ENCODE measurements around the gene PACRG. TPM values are rescaled to one million over a fixed set of nuclear protein-coding genes. Genes with fewer than 3 reads are reported as not detected.

The PACRG gene
- total RNA-seq, 1 experiment from 2014 or later = 0.59 TPM

- POLR2A ChIA-PET = no interaction called here
- no peaks in the 10 kb centered on the region for H3K4me1 ChIP-seq (ENCODE audit: control insufficient read depth, insufficient read depth, low read length)
- H3K27ac ChIP-seq (ENCODE audit: low read length) = no peak overlapping the region
- intact Hi-C loops (cut with micrococcal nuclease; ENCODE audit: unreplicated experiment) = no loop called here
- CTCF ChIA-PET = no interaction called here
- no peaks in the 10 kb centered on the region for H3K27me3 ChIP-seq (ENCODE audit: control insufficient read depth, insufficient read depth, low read length)
- BruUV-seq (replicated peaks) = no TSS peak
- TF ChIP-seq REST (IDR thresholded peaks at IDR 0.05; ENCODE audit: insufficient read depth in 1 of 2, low read depth in 2 of 2, low read length in 1 of 2) (no peak), CTCF (IDR thresholded peaks at IDR 0.05) (no peak), POLR2AphosphoS5 (IDR thresholded peaks at IDR 0.05; ENCODE audit: low read depth, low read length) (no peak), SIN3A (IDR thresholded peaks at IDR 0.05; ENCODE audit: borderline replicate concordance, insufficient read depth, low read depth, low read length) (no peak), TCF7L2 (IDR thresholded peaks at IDR 0.05; ENCODE audit: low read depth, low read length) (no peak)
- DNase-seq (ENCODE audit: low read depth, low spot score) = no peak
- peaks cover 11% of the 10 kb centered on the region; the same call in 1 of the 2 replicates for H3K9me3 ChIP-seq (ENCODE audit: control insufficient read depth, insufficient read depth, low read depth, low read length)
- H3K36me3 ChIP-seq (ENCODE audit: control insufficient read depth, insufficient read depth, low read length) = no peaks in the 10 kb centered on the region
- H3K4me3 ChIP-seq (ENCODE audit: low read depth in 2 of 2, low read length in 2 of 2) = no peak overlapping the region
- in situ Hi-C loops (cut with HindIII; ENCODE audit: low pct_unique_long_range_greater_than_20kb, low sequenced_read_pairs) = no loop called here
- ATAC-seq = no peak
Observed at GRCh38 chr6:162777091-162777490, 49.3 kb downstream of the PACRG start.

GRCh38 chr6:162778603-162779002 lies 50.8 kb downstream of the PACRG start:
- no peaks in the 10 kb centered on the region for H3K36me3 ChIP-seq (ENCODE audit: control insufficient read depth, insufficient read depth, low read length)
- ATAC-seq (no peak), DNase-seq (ENCODE audit: low read depth, low spot score) (no peak)
- no peaks in the 10 kb centered on the region for H3K27me3 ChIP-seq (ENCODE audit: control insufficient read depth, insufficient read depth, low read length)
- TF ChIP-seq SIN3A (IDR thresholded peaks at IDR 0.05; ENCODE audit: borderline replicate concordance, insufficient read depth, low read depth, low read length) (no peak), TCF7L2 (IDR thresholded peaks at IDR 0.05; ENCODE audit: low read depth, low read length) (no peak)
- H3K4me3 ChIP-seq (ENCODE audit: low read depth in 2 of 2, low read length in 2 of 2) = no peak overlapping the region
- in situ Hi-C loops (cut with HindIII; ENCODE audit: low pct_unique_long_range_greater_than_20kb, low sequenced_read_pairs) (no loop called here), intact Hi-C loops (cut with micrococcal nuclease; ENCODE audit: unreplicated experiment) (no loop called here)
- H3K27ac ChIP-seq (ENCODE audit: low read length) = no peak overlapping the region
- POLR2A ChIA-PET = no interaction called here
- peaks cover 19% of the 10 kb centered on the region; the same call in 1 of the 2 replicates for H3K9me3 ChIP-seq (ENCODE audit: control insufficient read depth, insufficient read depth, low read depth, low read length)
- CTCF ChIA-PET = no interaction called here
- no peaks in the 10 kb centered on the region for H3K4me1 ChIP-seq (ENCODE audit: control insufficient read depth, insufficient read depth, low read length)
- BruUV-seq (replicated peaks) = no TSS peak

GRCh38 chr6:162785632-162786242 lies 58.0 kb downstream of the PACRG start:
- Histone ChIP-seq H3K4me1 (ENCODE audit: control insufficient read depth, insufficient read depth, low read length) (no peaks in the 10 kb centered on the region), H3K9me3 (ENCODE audit: control insufficient read depth, insufficient read depth, low read depth, low read length) (peaks cover 19% of the 10 kb centered on the region; the same call in 1 of the 2 replicates), H3K27me3 (ENCODE audit: control insufficient read depth, insufficient read depth, low read length) (no peaks in the 10 kb centered on the region), H3K27ac (ENCODE audit: low read length) (no peak overlapping the region), H3K36me3 (ENCODE audit: control insufficient read depth, insufficient read depth, low read length) (no peaks in the 10 kb centered on the region), H3K4me3 (ENCODE audit: low read depth in 2 of 2, low read length in 2 of 2) (no peak overlapping the region)
- no peak for ATAC-seq
- DNase-seq (ENCODE audit: low read depth, low spot score) = no peak
- ChIA-PET CTCF (no interaction called here), POLR2A (no interaction called here)
- intact Hi-C loops (cut with micrococcal nuclease; ENCODE audit: unreplicated experiment) (no loop called here), in situ Hi-C loops (cut with HindIII; ENCODE audit: low pct_unique_long_range_greater_than_20kb, low sequenced_read_pairs) (no loop called here)
- TF ChIP-seq REST (IDR thresholded peaks at IDR 0.05; ENCODE audit: insufficient read depth in 1 of 2, low read depth in 2 of 2, low read length in 1 of 2) = no peak
- no peak for TF ChIP-seq TCF7L2 (IDR thresholded peaks at IDR 0.05; ENCODE audit: low read depth, low read length)
- no peak for TF ChIP-seq SIN3A (IDR thresholded peaks at IDR 0.05; ENCODE audit: borderline replicate concordance, insufficient read depth, low read depth, low read length)
- TF ChIP-seq POLR2AphosphoS5 (IDR thresholded peaks at IDR 0.05; ENCODE audit: low read depth, low read length) = no peak
- no TSS peak for BruUV-seq (replicated peaks)
